ENCODE results near the gene UTS2B.

- TF ChIP-seq CTCF (IDR thresholded peaks at IDR 0.05) (no peak), POLR2A (IDR thresholded peaks at IDR 0.05) (no peak)
Measured at GRCh38 chr3:191342006-191342405, 11.7 kb upstream of the UTS2B start.

Data from ovary (tissue), 3 donors.